HG02973 (cell line): ENCODE data around the gene DTX3.

ENCODE experiments used
- ATAC-seq: cut with Tn5 transposase; IDR thresholded peaks from one replicate; pipeline ENCODE4 v1.9.1; 2021; ENCODE audit warnings: moderate library complexity; ENCODE audit not compliant: unreplicated experiment

Gene DTX3

GRCh38 chr12:57619434-57620244 is 15.0 kb downstream of the DTX3 start:
- no peak for ATAC-seq

GRCh38 chr12:57620245-57620935 is 15.8 kb downstream of the DTX3 start:
- no peak for ATAC-seq

GRCh38 chr12:57620936-57621496 is 16.4 kb downstream of the DTX3 start:
- ATAC-seq, result no peak

- ATAC-seq, result no peak
These were observed 17.1 kb downstream of the DTX3 start for GRCh38 chr12:57621497-57622292.

- ATAC-seq, result no peak
These were observed 17.9 kb downstream of the DTX3 start for GRCh38 chr12:57622293-57623245.

GRCh38 chr12:57623385-57623784 is 18.8 kb downstream of the DTX3 start:
- no peak for ATAC-seq

GRCh38 chr12:57623811-57624390 is 19.3 kb downstream of the DTX3 start:
- no peak for ATAC-seq

GRCh38 chr12:57624441-57625220 is 20.0 kb downstream of the DTX3 start:
- no peak for ATAC-seq

- ATAC-seq, result no peak
These were observed 20.8 kb downstream of the DTX3 start for GRCh38 chr12:57625261-57626032.

GRCh38 chr12:57626111-57626920 is 21.7 kb downstream of the DTX3 start:
- ATAC-seq, result no peak

- ATAC-seq, result no peak
These were observed 22.4 kb downstream of the DTX3 start for GRCh38 chr12:57626921-57627445.

- no peak for ATAC-seq
These were observed 23.1 kb downstream of the DTX3 start for GRCh38 chr12:57627501-57628279.

- no peak for ATAC-seq
These were observed 23.9 kb downstream of the DTX3 start for GRCh38 chr12:57628280-57629191.

- no peak for ATAC-seq
These were observed 25.4 kb downstream of the DTX3 start for GRCh38 chr12:57629897-57630471.

- no peak for ATAC-seq
These were observed 26.3 kb downstream of the DTX3 start for GRCh38 chr12:57630891-57631433.
